Upper lobe of right lung (tissue), 1 donor: ENCODE measurements around the gene TGM3. TPM values are rescaled to one million over a fixed set of nuclear protein-coding genes. Genes with fewer than 3 reads are reported as not detected.

Experiments used
- ATAC-seq: fragments of 200-7000 bp; cut with Tn5 transposase; one replicate; pipeline ENCODE4 v1.9.1; 2020; ENCODE audit warnings: mild to moderate bottlenecking, moderate library complexity
- DNase-seq: peaks from one replicate; pipeline ENCODE4 v3.0.0-alpha.2; 2020
- H3K27ac ChIP-seq: fragments of 200-600 bp; one replicate; pipeline ENCODE4 v1.8.0; 2022
- H3K27me3 ChIP-seq: fragments of 200-600 bp; one replicate; pipeline ENCODE4 v1.8.0; 2022; ENCODE audit warnings: mild to moderate bottlenecking
- H3K36me3 ChIP-seq: fragments of 200-600 bp; one replicate; pipeline ENCODE4 v1.8.0; 2022
- H3K4me1 ChIP-seq: fragments of 200-600 bp; one replicate; pipeline ENCODE4 v1.8.0; 2022
- H3K4me3 ChIP-seq: fragments of 200-600 bp; one replicate; pipeline ENCODE4 v1.8.0; 2022; ENCODE audit warnings: mild to moderate bottlenecking
- H3K9me3 ChIP-seq: fragments of 200-600 bp; one replicate; pipeline ENCODE4 v1.8.0; 2022
- intact Hi-C: fragments of 100-400 bp; cut with DNase I; formaldehyde crosslinking; loops from one replicate; pipeline ENCODE4 v1.11.0; 2022
- total RNA-seq: library from RNA; stranded (reverse); fragmentation: NEBNext Ultra II Directional; extraction: Animal tissue kit (Norgen Biotek cat#: 25700); gene quantifications from one replicate; pipeline ENCODE4 v1.2.1, GENCODE V29; 2021
- TF ChIP-seq, protein P1 (sequence below): fragments of 200-600 bp; IDR thresholded peaks from one replicate; pipeline ENCODE4 v1.8.0; 2022; ENCODE audit warnings: antibody characterized with exemption
- donor health status: DM: no; HTN: yes; CAD: no; lungs with severe emphysema.

The TGM3 gene
- total RNA-seq, 1 donor from 2014 or later: not detected

DNA sequence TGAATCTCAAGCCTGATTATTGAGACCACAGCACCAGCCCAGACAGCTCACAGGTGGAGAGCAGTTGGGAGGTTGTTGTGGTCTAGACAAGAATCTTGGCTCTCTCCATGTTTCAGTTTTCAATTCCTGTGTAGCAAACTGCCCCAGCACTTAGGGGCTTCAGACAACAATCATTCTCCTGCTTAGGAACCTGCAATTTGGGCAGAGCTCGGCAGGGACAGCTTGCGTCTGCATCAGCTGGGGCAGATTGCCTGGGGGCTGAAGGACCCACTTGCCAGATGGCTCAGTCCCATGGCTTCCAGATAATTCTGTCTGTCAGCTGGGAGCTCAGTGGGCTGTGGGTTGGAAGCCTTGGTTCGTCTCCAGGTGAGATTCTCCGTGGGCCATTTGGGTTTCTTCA lies 91.8 kb downstream of the TGM3 start:
- no peaks in the 10 kb centered on the region for H3K36me3 ChIP-seq
- intact Hi-C loops: no loop called here
- no peak overlapping the region for H3K27ac ChIP-seq
- TF ChIP-seq, protein P1, sequence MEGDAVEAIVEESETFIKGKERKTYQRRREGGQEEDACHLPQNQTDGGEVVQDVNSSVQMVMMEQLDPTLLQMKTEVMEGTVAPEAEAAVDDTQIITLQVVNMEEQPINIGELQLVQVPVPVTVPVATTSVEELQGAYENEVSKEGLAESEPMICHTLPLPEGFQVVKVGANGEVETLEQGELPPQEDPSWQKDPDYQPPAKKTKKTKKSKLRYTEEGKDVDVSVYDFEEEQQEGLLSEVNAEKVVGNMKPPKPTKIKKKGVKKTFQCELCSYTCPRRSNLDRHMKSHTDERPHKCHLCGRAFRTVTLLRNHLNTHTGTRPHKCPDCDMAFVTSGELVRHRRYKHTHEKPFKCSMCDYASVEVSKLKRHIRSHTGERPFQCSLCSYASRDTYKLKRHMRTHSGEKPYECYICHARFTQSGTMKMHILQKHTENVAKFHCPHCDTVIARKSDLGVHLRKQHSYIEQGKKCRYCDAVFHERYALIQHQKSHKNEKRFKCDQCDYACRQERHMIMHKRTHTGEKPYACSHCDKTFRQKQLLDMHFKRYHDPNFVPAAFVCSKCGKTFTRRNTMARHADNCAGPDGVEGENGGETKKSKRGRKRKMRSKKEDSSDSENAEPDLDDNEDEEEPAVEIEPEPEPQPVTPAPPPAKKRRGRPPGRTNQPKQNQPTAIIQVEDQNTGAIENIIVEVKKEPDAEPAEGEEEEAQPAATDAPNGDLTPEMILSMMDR: no peak
- no peaks in the 10 kb centered on the region for H3K27me3 ChIP-seq
- no peak overlapping the region for H3K4me3 ChIP-seq
- H3K4me1 ChIP-seq: no peaks in the 10 kb centered on the region
- no peak for ATAC-seq
- no peaks in the 10 kb centered on the region for H3K9me3 ChIP-seq
- DNase-seq: no peak

Other genes starting within 250 kb of the TGM3 start
- 13.0 TPM for gene STK35, start 194.2 kb upstream of the TGM3 start, total RNA-seq
- gene TGM6, start 84.9 kb downstream of the TGM3 start, total RNA-seq: not detected
- 83.7 TPM for gene SNRPB, start 174.8 kb downstream of the TGM3 start, total RNA-seq
- 8.3 TPM for gene ZNF343, start 212.9 kb downstream of the TGM3 start, total RNA-seq
- gene TMC2, start 240.6 kb downstream of the TGM3 start, total RNA-seq: 0.43 TPM